K562 (cell line): ENCODE data around the gene PPM1N. TPM values are rescaled to one million over a fixed set of nuclear protein-coding genes. Genes with fewer than 3 reads are reported as not detected.
A peak's percentile ranks its signal among the peaks of the same experiment; 100 is the strongest.

Source experiments
- CHAMP1 ChIP-seq: fragments of 450-650 bp; IDR thresholded peaks from 2 replicates; pipeline ENCODE4 v1.6.1; 2016; ENCODE audit warnings: mild to moderate bottlenecking
- IRF1 ChIP-seq: sonication (generic); formaldehyde crosslinking; IDR thresholded peaks from 2 replicates; pipeline ENCODE4 v1.8.0; 2022; ENCODE audit warnings: missing genetic modification reagents, mild to moderate bottlenecking, borderline replicate concordance
- IRF9 ChIP-seq: fragments of 450-650 bp; IDR thresholded peaks from 2 replicates; pipeline ENCODE4 v1.6.1; 2016; ENCODE audit warnings: missing biosample characterization, missing genetic modification characterization
- KLF13 ChIP-seq: fragments of 450-650 bp; IDR thresholded peaks from 2 replicates; pipeline ENCODE4 v1.6.1; 2016; ENCODE audit warnings: missing genetic modification characterization, low read depth, mild to moderate bottlenecking, missing compliant biosample characterization, moderate library complexity, borderline replicate concordance
- MEF2A ChIP-seq: IDR thresholded peaks from 2 replicates; pipeline ENCODE4 v1.6.1; 2011; ENCODE audit warnings: low read depth, mild to moderate bottlenecking, low read length, moderate library complexity; ENCODE audit not compliant: control insufficient read depth
- NFE2 ChIP-seq: IDR thresholded peaks from 2 replicates; pipeline ENCODE4 v1.6.1; 2014; ENCODE audit warnings: antibody characterized with exemption, low read depth
- SLC30A9 ChIP-seq: fragments of 250-450 bp; sonication (Bioruptor Pico); IDR thresholded peaks from 2 replicates; pipeline ENCODE4 v1.8.0; 2022; ENCODE audit warnings: mild to moderate bottlenecking, moderate library complexity
- TARDBP ChIP-seq: fragments of 450-650 bp; IDR thresholded peaks from 2 replicates; pipeline ENCODE4 v1.6.1; 2016
- TEAD1 ChIP-seq, 2 experiments: fragments of 450-650 bp in 1 of 2; sonication (generic) in 1 of 2; formaldehyde crosslinking; IDR thresholded peaks; 2 replicates each; pipeline versions ENCODE4 v1.4.0 to v1.8.0; 2020 to 2022; ENCODE audit warnings: mild to moderate bottlenecking in 2 of 2, missing genetic modification reagents in 1 of 2
- TFAP4 ChIP-seq: sonication (generic); formaldehyde crosslinking; IDR thresholded peaks from 2 replicates; pipeline ENCODE4 v1.8.0; 2022; ENCODE audit warnings: missing genetic modification reagents, mild to moderate bottlenecking, moderate library complexity, borderline replicate concordance
- UBTF ChIP-seq, 2 experiments: IDR thresholded peaks; 2 replicates each; pipeline ENCODE4 v1.6.1; 2012; ENCODE audit warnings: improper control_type of control experiment in 2 of 2, low read depth in 2 of 2, low read length in 2 of 2, borderline replicate concordance in 1 of 2
- VEZF1 ChIP-seq: fragments of 200-800 bp; sonication (Bioruptor generic); IDR thresholded peaks from 2 replicates; pipeline ENCODE4 v1.6.1; 2017; ENCODE audit warnings: missing genetic modification characterization, missing compliant biosample characterization
- ZBTB5 ChIP-seq: fragments of 450-650 bp; IDR thresholded peaks from 2 replicates; pipeline ENCODE4 v1.6.1; 2017; ENCODE audit warnings: antibody characterized with exemption
- ZNF274 ChIP-seq: IDR thresholded peaks from 2 replicates; pipeline ENCODE4 v1.6.1; 2011; ENCODE audit warnings: low read depth, mild to moderate bottlenecking, low read length, moderate library complexity, borderline replicate concordance
- polyA plus RNA-seq, 8 experiments: library from polyadenylated mRNA; depleted of rRNA in 4 of 8; stranded (reverse) in 5 of 8; unstranded in 3 of 8; fragments of >200 nt; fragmentation: Nextera tagmentation in 2 of 8; fragmentation: Illumina TruSeq in 1 of 8; extraction: Ambion mirVana in 2 of 8; extraction: Trizol in 1 of 8; gene quantifications; 2 replicates each; pipeline versions ENCODE4 v1.2.1 to v1.2.3, GENCODE V29; 2011 to 2014; ENCODE audit warnings: inconsistent platforms in 1 of 8, missing spikeins in 1 of 8
- total RNA-seq, 7 experiments: library from RNA; depleted of rRNA in 6 of 7; stranded (reverse); fragments of >200 nt in 6 of 7; fragmentation: Illumina TruSeq in 2 of 7; extraction: Trizol in 2 of 7; gene quantifications; 2 replicates each; pipeline versions ENCODE4 v1.2.1 to v1.2.3, GENCODE V29; 2011 to 2021; ENCODE audit warnings: low replicate concordance in 1 of 7

The PPM1N gene
- total and polyA plus RNA-seq, 9 of the 15 experiments (the other 6 are each of a cell fraction or from before 2014, with no cell fraction given): 4.5 to 15.6 (median 8.7) TPM

GRCh38 chr19:45478454-45479238 lies 19.6 kb upstream of the PPM1N start (continued):
- TF ChIP-seq ZBTB5 (no peak), IRF9 (no peak), MEF2A (peak; percentile 24; the same call in 1 of the 2 replicates), TEAD1 (CRISPR knock-in tag; IDR thresholded peaks at IDR 0.05) (peak; percentile 5 to 61; a peak in 3 of 4 replicates), TFAP4 (peak; percentile 69), IRF1 (CRISPR knock-in tag) (no peak), ZNF274 (no peak), KLF13 (tag) (no peak), CHAMP1 (no peak), SLC30A9 (no peak), UBTF (IDR thresholded peaks at IDR 0.05; ENCODE audit: borderline replicate concordance in 1 of 2, low read depth in 2 of 2, low read length in 2 of 2) (peak in 1 of 2 experiments; percentile 94; a peak in 2 of 4 replicates), NFE2 (peak; percentile 20; the same call in 1 of the 2 replicates), TARDBP (peak; percentile 73), VEZF1 (CRISPR knock-in tag) (peak; percentile 63)
